ENCODE data around the gene SMIM5. TPM values are rescaled to one million over a fixed set of nuclear protein-coding genes. Genes with fewer than 3 reads are reported as not detected.

The SMIM5 gene
- polyA plus RNA-seq, 1 donor (not counting 4 experiments of a cell fraction or from before 2014, with no cell fraction given): 0.24 TPM

GRCh38 chr17:75616521-75617122 is 16.6 kb upstream of the SMIM5 start:
- Histone ChIP-seq H3K36me3 (ENCODE audit: control insufficient read depth in 2 of 2, extremely low read depth in 1 of 2, insufficient read depth in 2 of 2, low read length in 2 of 2) (no peaks in the 10 kb centered on the region), H4K20me1 (ENCODE audit: control insufficient read depth, extremely low read depth, insufficient read depth, low read length) (no peaks in the 10 kb centered on the region), H3K79me2 (ENCODE audit: control insufficient read depth, insufficient read depth, low read length) (no peaks in the 10 kb centered on the region), H3K4me3 (ENCODE audit: control insufficient read depth in 2 of 3, extremely low read depth in 1 of 3, insufficient read depth in 2 of 3, low read depth in 1 of 3, low read length in 3 of 3) (no peak overlapping the region), H3K4me1 (ENCODE audit: control insufficient read depth, extremely low read depth, insufficient read depth, low read length) (no peaks in the 10 kb centered on the region), H3K27me3 (ENCODE audit: control insufficient read depth, extremely low read depth, insufficient read depth, low read length) (peaks cover 16% of the 10 kb centered on the region), H3K4me2 (ENCODE audit: control insufficient read depth, extremely low read depth, insufficient read depth, low read depth, low read length) (no peak overlapping the region), H3K27ac (ENCODE audit: control insufficient read depth, insufficient read depth, low read length) (no peak overlapping the region), H2AFZ (ENCODE audit: control insufficient read depth, low read length) (no peak overlapping the region), H3K9me1 (ENCODE audit: control insufficient read depth, extremely low read depth, insufficient read depth, low read length) (no peaks in the 10 kb centered on the region), H3K9me3 (ENCODE audit: control insufficient read depth, low read depth, low read length) (no peaks in the 10 kb centered on the region), H3K9ac (ENCODE audit: control insufficient read depth, extremely low read depth, insufficient read depth, low read length) (no peak overlapping the region)
- no peak for TF ChIP-seq EZH2 (IDR thresholded peaks at IDR 0.05; ENCODE audit: low read length)
- TF ChIP-seq, protein P1, sequence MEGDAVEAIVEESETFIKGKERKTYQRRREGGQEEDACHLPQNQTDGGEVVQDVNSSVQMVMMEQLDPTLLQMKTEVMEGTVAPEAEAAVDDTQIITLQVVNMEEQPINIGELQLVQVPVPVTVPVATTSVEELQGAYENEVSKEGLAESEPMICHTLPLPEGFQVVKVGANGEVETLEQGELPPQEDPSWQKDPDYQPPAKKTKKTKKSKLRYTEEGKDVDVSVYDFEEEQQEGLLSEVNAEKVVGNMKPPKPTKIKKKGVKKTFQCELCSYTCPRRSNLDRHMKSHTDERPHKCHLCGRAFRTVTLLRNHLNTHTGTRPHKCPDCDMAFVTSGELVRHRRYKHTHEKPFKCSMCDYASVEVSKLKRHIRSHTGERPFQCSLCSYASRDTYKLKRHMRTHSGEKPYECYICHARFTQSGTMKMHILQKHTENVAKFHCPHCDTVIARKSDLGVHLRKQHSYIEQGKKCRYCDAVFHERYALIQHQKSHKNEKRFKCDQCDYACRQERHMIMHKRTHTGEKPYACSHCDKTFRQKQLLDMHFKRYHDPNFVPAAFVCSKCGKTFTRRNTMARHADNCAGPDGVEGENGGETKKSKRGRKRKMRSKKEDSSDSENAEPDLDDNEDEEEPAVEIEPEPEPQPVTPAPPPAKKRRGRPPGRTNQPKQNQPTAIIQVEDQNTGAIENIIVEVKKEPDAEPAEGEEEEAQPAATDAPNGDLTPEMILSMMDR (optimal IDR thresholded peaks at IDR 0.05 in 1 of 3, IDR thresholded peaks at IDR 0.05 in 1 of 3, conservative IDR thresholded peaks at IDR 0.05 in 1 of 3; ENCODE audit: extremely low read depth in 1 of 3, insufficient read depth in 2 of 3, low read length in 3 of 3): no peak
- FAIRE-seq (no peak), DNase-seq (ENCODE audit: low read depth, low spot score) (no peak)
- dilution Hi-C loops (cut with MboI; ENCODE audit: extremely low pct_ligation_motif_present, low sequenced_read_pairs): no loop called here

- FAIRE-seq: no peak
- Histone ChIP-seq H3K4me2 (ENCODE audit: control insufficient read depth, extremely low read depth, insufficient read depth, low read depth, low read length) (no peak overlapping the region), H2AFZ (ENCODE audit: control insufficient read depth, low read length) (no peak overlapping the region), H3K4me3 (ENCODE audit: control insufficient read depth in 2 of 3, extremely low read depth in 1 of 3, insufficient read depth in 2 of 3, low read depth in 1 of 3, low read length in 3 of 3) (no peak overlapping the region), H3K9me1 (ENCODE audit: control insufficient read depth, extremely low read depth, insufficient read depth, low read length) (no peaks in the 10 kb centered on the region), H3K4me1 (ENCODE audit: control insufficient read depth, extremely low read depth, insufficient read depth, low read length) (no peaks in the 10 kb centered on the region), H4K20me1 (ENCODE audit: control insufficient read depth, extremely low read depth, insufficient read depth, low read length) (no peaks in the 10 kb centered on the region), H3K36me3 (ENCODE audit: control insufficient read depth in 2 of 2, extremely low read depth in 1 of 2, insufficient read depth in 2 of 2, low read length in 2 of 2) (no peaks in the 10 kb centered on the region), H3K79me2 (ENCODE audit: control insufficient read depth, insufficient read depth, low read length) (no peaks in the 10 kb centered on the region), H3K9ac (ENCODE audit: control insufficient read depth, extremely low read depth, insufficient read depth, low read length) (no peak overlapping the region), H3K27me3 (ENCODE audit: control insufficient read depth, extremely low read depth, insufficient read depth, low read length) (peaks cover 16% of the 10 kb centered on the region), H3K9me3 (ENCODE audit: control insufficient read depth, low read depth, low read length) (no peaks in the 10 kb centered on the region), H3K27ac (ENCODE audit: control insufficient read depth, insufficient read depth, low read length) (no peak overlapping the region)
- no peak for DNase-seq (ENCODE audit: low read depth, low spot score)
- dilution Hi-C loops (cut with MboI; ENCODE audit: extremely low pct_ligation_motif_present, low sequenced_read_pairs): no loop called here
- TF ChIP-seq, protein P1 (optimal IDR thresholded peaks at IDR 0.05 in 1 of 3, IDR thresholded peaks at IDR 0.05 in 1 of 3, conservative IDR thresholded peaks at IDR 0.05 in 1 of 3; ENCODE audit: extremely low read depth in 1 of 3, insufficient read depth in 2 of 3, low read length in 3 of 3): no peak
- no peak for TF ChIP-seq EZH2 (IDR thresholded peaks at IDR 0.05; ENCODE audit: low read length)
Measured at GRCh38 chr17:75617218-75617617, 16.0 kb upstream of the SMIM5 start.

All from keratinocyte (primary cell).